Endothelial cell of umbilical vein (primary cell): ENCODE results near the gene MTCH1. TPM values are rescaled to one million over a fixed set of nuclear protein-coding genes. Genes with fewer than 3 reads are reported as not detected.

Experiments used
- BruUV-seq: library from RNA; stranded (reverse); fragments of 400-500 nt; replicated peaks from 2 replicates; lab custom pipeline; 2021; lab: Mats Ljungman, UMichigan
- CTCF ChIA-PET: fragments of 300-600, 350-600 bp; sonication (Branson Sonifier 250); formaldehyde crosslinking; loops from one replicate; lab custom pipeline; 2021; ENCODE audit warnings: antibody characterized with exemption, inconsistent platforms; lab: Charles Lee
- POLR2A ChIA-PET: fragments of 300-600, 350-600 bp; sonication (Branson Sonifier 250); formaldehyde crosslinking; loops from one replicate; lab custom pipeline; 2021; ENCODE audit warnings: antibody characterized with exemption, inconsistent platforms; lab: Charles Lee
- DNase-seq: peaks from one replicate; pipeline ENCODE4 v3.0.0-alpha.2; 2011; ENCODE audit warnings: low read depth, low spot score
- FAIRE-seq: peaks from 2 replicates; lab custom pipeline; 2011; peaks lifted over from hg19 to GRCh38; lab: Jason Lieb, UNC
- H2AFZ ChIP-seq: 2 replicates; pipeline ENCODE4 v1.6.0; 2012; ENCODE audit warnings: low read depth, low read length, control low read depth, inconsistent platforms
- H3K27ac ChIP-seq: 2 replicates; pipeline ENCODE4 v1.5.1; 2011; ENCODE audit warnings: low read depth, mild to moderate bottlenecking, control low read depth, low read length, moderate library complexity; ENCODE audit not compliant: insufficient read depth
- H3K27me3 ChIP-seq, 2 experiments: 2 replicates each; pipeline versions ENCODE4 v1.6.0 to v1.6.1; 2011; ENCODE audit warnings: low read length in 2 of 2, mixed read lengths in 1 of 2; ENCODE audit not compliant: control insufficient read depth in 2 of 2, insufficient read depth in 2 of 2
- H3K36me3 ChIP-seq, 2 experiments: 2 replicates in 1 of 2; 3 replicates in 1 of 2; pipeline ENCODE4 v1.5.1; 2011; ENCODE audit warnings: low read length in 2 of 2, mild to moderate bottlenecking in 1 of 2, moderate library complexity in 1 of 2; ENCODE audit not compliant: control insufficient read depth in 2 of 2, insufficient read depth in 2 of 2; ENCODE audit errors: extremely low read depth in 1 of 2
- H3K4me1 ChIP-seq: 3 replicates; pipeline ENCODE4 v1.5.1; 2011; ENCODE audit warnings: mild to moderate bottlenecking, low read length; ENCODE audit not compliant: control insufficient read depth, insufficient read depth; ENCODE audit errors: extremely low read depth
- H3K4me2 ChIP-seq: 2 replicates; pipeline ENCODE4 v1.6.1; 2011; ENCODE audit warnings: low read length, control low read depth, mixed read lengths; ENCODE audit not compliant: insufficient read depth
- H3K4me3 ChIP-seq, 3 experiments: fragments of 200-600 bp in 1 of 3; sonication (generic), shearing (Covaris generic) in 1 of 3; replicated peaks in 1 of 3; 2 replicates each; pipeline ENCODE4 v1.5.1; 2011 to 2016; ENCODE audit warnings: control low read depth in 3 of 3, low read length in 3 of 3, mild to moderate bottlenecking in 2 of 3, inconsistent platforms in 1 of 3, low read depth in 1 of 3, moderate library complexity in 1 of 3; ENCODE audit not compliant: insufficient read depth in 1 of 3
- H3K79me2 ChIP-seq: 2 replicates; pipeline ENCODE4 v1.6.0; 2012; ENCODE audit warnings: low read length, inconsistent platforms; ENCODE audit not compliant: control insufficient read depth, insufficient read depth
- H3K9ac ChIP-seq: replicated peaks from 2 replicates; pipeline ENCODE3; 2011; ENCODE audit warnings: low read length, control low read depth; ENCODE audit not compliant: insufficient read depth; ENCODE audit errors: extremely low read depth
- H3K9me1 ChIP-seq: replicated peaks from 3 replicates; pipeline ENCODE4 v1.6.0; 2011; ENCODE audit warnings: mild to moderate bottlenecking, low read length; ENCODE audit not compliant: control insufficient read depth, insufficient read depth; ENCODE audit errors: extremely low read depth
- H3K9me3 ChIP-seq: replicated peaks from 2 replicates; pipeline ENCODE4 v1.5.1; 2012; ENCODE audit warnings: low read length, inconsistent platforms; ENCODE audit not compliant: control insufficient read depth, insufficient read depth
- H4K20me1 ChIP-seq: replicated peaks from 2 replicates; pipeline ENCODE3; 2011; ENCODE audit warnings: mild to moderate bottlenecking, low read length; ENCODE audit not compliant: control insufficient read depth, insufficient read depth; ENCODE audit errors: extremely low read depth
- MAX ChIP-seq: IDR thresholded peaks from 2 replicates; pipeline ENCODE4 v1.6.1; 2011; ENCODE audit not compliant: insufficient read depth, insufficient read length
- dilution Hi-C: fragments of 300-500 bp; cut with MboI; formaldehyde crosslinking; loops from one replicate; pipeline ENCODE4 v1.15.0; 2019; ENCODE audit warnings: low sequenced_read_pairs; ENCODE audit not compliant: extremely low pct_ligation_motif_present
- intact Hi-C: fragments of 100-400 bp; cut with micrococcal nuclease; formaldehyde crosslinking; loops from one replicate; pipeline ENCODE4 v1.10.0; 2022
- polyA plus RNA-seq, 4 experiments: library from polyadenylated mRNA; depleted of rRNA in 3 of 4; stranded (reverse) in 3 of 4; unstranded in 1 of 4; fragments of >200 nt; gene quantifications; 2 replicates each; pipeline versions ENCODE4 v1.2.1 to v1.2.3, GENCODE V29; 2011 to 2012; ENCODE audit warnings: missing spikeins in 1 of 4
- total RNA-seq: library from RNA; stranded (reverse); gene quantifications from 2 replicates; pipeline ENCODE4 v1.2.3, GENCODE V29; 2021
- TF ChIP-seq, protein P1 (sequence below), 2 donors: IDR thresholded peaks; 1 replicate in 1 of 2; 2 replicates in 1 of 2; pipeline ENCODE4 v1.5.1; 2011; ENCODE audit warnings: low read length in 2 of 2, mild to moderate bottlenecking in 2 of 2, moderate library complexity in 2 of 2, control low read depth in 1 of 2, inconsistent platforms in 1 of 2, low read depth in 1 of 2; ENCODE audit not compliant: insufficient read depth in 1 of 2; ENCODE audit errors: extremely low read depth in 1 of 2

The MTCH1 gene
- total and polyA plus RNA-seq, 2 donors (not counting 3 experiments of a cell fraction or from before 2014, with no cell fraction given) = 218 to 228 TPM

DNA sequence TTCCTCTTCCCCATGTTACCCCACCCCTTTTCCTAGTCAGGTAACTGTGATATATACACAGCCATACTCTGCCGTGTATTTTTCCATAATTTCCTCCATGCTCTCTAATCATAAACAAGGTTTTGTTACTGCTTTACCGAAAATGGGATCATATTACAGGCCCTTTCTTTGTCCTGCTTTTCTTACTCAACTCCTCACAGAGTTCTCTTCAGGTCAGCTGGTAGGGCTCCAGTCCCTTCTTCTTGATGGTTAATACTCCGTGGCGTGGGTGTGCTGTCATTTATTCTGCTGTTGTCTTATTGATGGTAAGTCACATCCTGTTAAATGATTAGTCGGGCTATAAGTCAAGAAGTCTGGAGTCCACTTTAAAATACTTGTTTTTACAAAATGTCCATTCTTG, 56.4 kb downstream of the MTCH1 start:
- ChIA-PET POLR2A (no interaction called here), CTCF (no interaction called here)
- no peaks in the 10 kb centered on the region for H3K79me2 ChIP-seq
- H3K9ac ChIP-seq = no peak overlapping the region
- no peak overlapping the region for H2AFZ ChIP-seq
- TF ChIP-seq, protein P1, sequence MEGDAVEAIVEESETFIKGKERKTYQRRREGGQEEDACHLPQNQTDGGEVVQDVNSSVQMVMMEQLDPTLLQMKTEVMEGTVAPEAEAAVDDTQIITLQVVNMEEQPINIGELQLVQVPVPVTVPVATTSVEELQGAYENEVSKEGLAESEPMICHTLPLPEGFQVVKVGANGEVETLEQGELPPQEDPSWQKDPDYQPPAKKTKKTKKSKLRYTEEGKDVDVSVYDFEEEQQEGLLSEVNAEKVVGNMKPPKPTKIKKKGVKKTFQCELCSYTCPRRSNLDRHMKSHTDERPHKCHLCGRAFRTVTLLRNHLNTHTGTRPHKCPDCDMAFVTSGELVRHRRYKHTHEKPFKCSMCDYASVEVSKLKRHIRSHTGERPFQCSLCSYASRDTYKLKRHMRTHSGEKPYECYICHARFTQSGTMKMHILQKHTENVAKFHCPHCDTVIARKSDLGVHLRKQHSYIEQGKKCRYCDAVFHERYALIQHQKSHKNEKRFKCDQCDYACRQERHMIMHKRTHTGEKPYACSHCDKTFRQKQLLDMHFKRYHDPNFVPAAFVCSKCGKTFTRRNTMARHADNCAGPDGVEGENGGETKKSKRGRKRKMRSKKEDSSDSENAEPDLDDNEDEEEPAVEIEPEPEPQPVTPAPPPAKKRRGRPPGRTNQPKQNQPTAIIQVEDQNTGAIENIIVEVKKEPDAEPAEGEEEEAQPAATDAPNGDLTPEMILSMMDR (IDR thresholded peaks at IDR 0.05; ENCODE audit: extremely low read depth in 1 of 2, insufficient read depth in 1 of 2, low read depth in 1 of 2, low read length in 2 of 2) = no peak
- H3K4me1 ChIP-seq = peaks cover 8% of the 10 kb centered on the region
- no peaks in the 10 kb centered on the region for H3K9me1 ChIP-seq
- peaks cover 2 to 3% of the 10 kb centered on the region in 2 experiments for H3K36me3 ChIP-seq
- no TSS peak for BruUV-seq
- FAIRE-seq = peak; percentile 18
- no peaks in the 10 kb centered on the region for H3K9me3 ChIP-seq
- H3K27me3 ChIP-seq = no peaks in the 10 kb centered on the region
- H3K4me3 ChIP-seq = no peak overlapping the region
- H4K20me1 ChIP-seq = no peaks in the 10 kb centered on the region
- intact Hi-C loops = no loop called here
- H3K27ac ChIP-seq = no peak overlapping the region
- DNase-seq = no peak
- dilution Hi-C loops = no loop called here
- no peak overlapping the region for H3K4me2 ChIP-seq

DNA sequence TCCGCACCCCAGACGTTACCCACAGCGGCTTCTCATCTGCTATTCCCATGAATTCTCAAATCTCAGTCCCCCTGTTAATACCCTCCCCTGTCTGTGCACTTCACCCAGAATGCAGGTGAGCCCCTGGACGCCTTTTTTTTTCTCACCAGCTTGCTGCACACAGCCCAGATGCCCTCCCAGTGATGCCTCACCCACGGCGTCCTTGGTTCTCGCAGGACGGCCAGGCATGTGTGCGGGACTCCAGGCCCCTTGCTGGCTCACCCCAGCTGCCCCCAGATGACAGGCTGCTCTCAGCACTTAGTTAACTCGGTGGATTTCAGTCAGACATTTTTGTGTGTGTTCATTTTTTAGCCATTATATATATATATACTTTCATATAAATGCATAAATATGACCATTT, 56.8 kb downstream of the MTCH1 start:
- H3K9me3 ChIP-seq = no peaks in the 10 kb centered on the region
- DNase-seq (no peak), FAIRE-seq (no peak)
- H3K4me2 ChIP-seq = no peak overlapping the region
- ChIA-PET POLR2A (no interaction called here), CTCF (interaction anchor here (0.7 kb wide), 1 partner anchor 89 kb away, joined by 3 read pairs; no protein-coding TSS in a partner anchor)
- H4K20me1 ChIP-seq = no peaks in the 10 kb centered on the region
- H3K9me1 ChIP-seq = no peaks in the 10 kb centered on the region
- intact Hi-C loops (no loop called here), dilution Hi-C loops (no loop called here)
- no peak overlapping the region for H3K9ac ChIP-seq
- no peak for TF ChIP-seq MAX
- peaks cover 8% of the 10 kb centered on the region for H3K4me1 ChIP-seq
- BruUV-seq = no TSS peak
- H3K27ac ChIP-seq = no peak overlapping the region
- H3K36me3 ChIP-seq = peaks cover 2 to 3% of the 10 kb centered on the region in 2 experiments
- H3K79me2 ChIP-seq = no peaks in the 10 kb centered on the region
- no peak overlapping the region for H2AFZ ChIP-seq
- H3K27me3 ChIP-seq = no peaks in the 10 kb centered on the region
- H3K4me3 ChIP-seq = no peak overlapping the region
